Neuron (in vitro differentiated cells): ENCODE measurements around the gene DYSF.

Experiments
- H2AFZ ChIP-seq: one replicate; pipeline ENCODE4 v1.6.1; 2013; ENCODE audit warnings: low read depth, mild to moderate bottlenecking, inconsistent platforms, low read length, moderate library complexity
- H3K27me3 ChIP-seq: one replicate; pipeline ENCODE4 v1.6.1; 2013; ENCODE audit warnings: low read length; ENCODE audit not compliant: insufficient read depth
- H3K36me3 ChIP-seq: one replicate; pipeline ENCODE4 v1.6.1; 2013; ENCODE audit warnings: low read length; ENCODE audit not compliant: insufficient read depth
- H3K4me1 ChIP-seq: one replicate; pipeline ENCODE4 v1.6.1; 2013; ENCODE audit warnings: low read length; ENCODE audit not compliant: insufficient read depth
- H3K4me3 ChIP-seq: 2 replicates; pipeline ENCODE4 v1.5.1; 2013; ENCODE audit warnings: mild to moderate bottlenecking, low read length, moderate library complexity
- H3K9me3 ChIP-seq: one replicate; pipeline ENCODE4 v1.6.1; 2013; ENCODE audit warnings: low read length

Gene DYSF

DNA sequence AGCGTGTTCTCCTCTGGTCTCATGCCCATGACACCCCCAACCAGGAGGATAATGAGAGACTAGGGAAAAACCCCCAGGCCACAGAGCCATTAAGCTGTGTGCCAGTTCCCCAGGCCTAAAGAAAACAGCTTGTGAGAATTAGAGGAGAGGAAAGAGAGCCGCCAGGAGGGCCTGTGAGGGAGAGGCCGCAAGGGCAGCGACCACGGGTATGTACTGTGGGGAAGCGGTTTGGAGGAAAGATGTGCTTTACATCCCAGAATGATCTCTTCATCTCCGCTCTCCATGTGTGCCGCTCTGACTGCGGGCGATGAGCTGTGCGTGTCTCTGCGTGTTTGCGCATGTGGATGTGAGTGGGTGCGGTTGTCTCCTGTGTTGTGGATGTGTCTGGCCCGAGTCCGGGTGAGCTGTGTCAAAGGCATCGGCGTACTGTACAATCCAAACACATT is 82.9 kb downstream of the DYSF start:
- Histone ChIP-seq H2AFZ (no peak overlapping the region), H3K36me3 (no peaks in the 10 kb centered on the region), H3K4me1 (no peaks in the 10 kb centered on the region), H3K9me3 (no peaks in the 10 kb centered on the region), H3K4me3 (no peak overlapping the region), H3K27me3 (no peaks in the 10 kb centered on the region)

DNA sequence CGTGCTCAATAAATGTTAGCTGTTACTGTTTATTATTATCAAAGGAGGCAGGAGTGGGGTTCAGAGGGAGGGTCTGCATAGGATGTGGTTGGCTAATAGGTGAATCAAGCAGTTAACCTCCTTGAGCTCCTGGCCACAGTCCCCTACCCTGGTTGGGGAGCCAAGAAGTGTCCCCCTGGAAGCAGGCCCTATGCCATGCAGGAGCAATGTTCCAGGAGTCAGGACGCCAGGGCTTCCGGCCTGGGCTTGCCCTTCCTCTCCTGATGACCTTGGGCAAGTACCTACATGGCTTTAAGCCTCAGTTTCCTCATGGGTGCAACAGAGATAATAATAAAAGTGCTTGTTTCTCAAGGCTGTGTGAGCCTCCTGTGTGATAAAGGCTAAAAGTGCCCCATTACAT is 84.9 kb downstream of the DYSF start:
- Histone ChIP-seq H3K4me3 (no peak overlapping the region), H3K27me3 (no peaks in the 10 kb centered on the region), H3K9me3 (no peaks in the 10 kb centered on the region), H3K4me1 (no peaks in the 10 kb centered on the region), H3K36me3 (no peaks in the 10 kb centered on the region), H2AFZ (no peak overlapping the region)

GRCh38 chr2:71538656-71539265 is 85.4 kb downstream of the DYSF start:
- Histone ChIP-seq H3K9me3 (no peaks in the 10 kb centered on the region), H3K4me3 (no peak overlapping the region), H2AFZ (no peak overlapping the region), H3K27me3 (no peaks in the 10 kb centered on the region), H3K4me1 (no peaks in the 10 kb centered on the region), H3K36me3 (no peaks in the 10 kb centered on the region)

DNA sequence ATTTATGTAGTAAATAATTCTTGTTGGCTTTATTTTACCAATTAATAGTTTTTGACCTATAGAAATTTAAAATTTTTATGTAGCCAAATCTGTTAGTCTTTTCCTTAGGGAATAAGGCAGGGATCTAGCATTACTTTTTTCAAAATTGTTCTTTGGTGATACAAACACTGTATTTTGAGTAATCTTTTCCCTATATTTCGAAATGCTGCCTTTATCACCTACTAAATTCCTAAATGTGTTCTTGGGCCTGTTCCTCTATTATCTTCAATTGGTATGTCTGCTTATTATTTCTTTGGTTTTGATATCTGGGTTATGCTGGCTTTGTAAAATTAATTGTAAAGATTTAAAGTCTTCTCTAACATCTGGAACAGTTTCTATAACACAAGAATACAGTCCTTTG is 87.5 kb downstream of the DYSF start:
- H3K27me3 ChIP-seq = no peaks in the 10 kb centered on the region
- no peaks in the 10 kb centered on the region for H3K9me3 ChIP-seq
- H3K4me3 ChIP-seq = no peak overlapping the region
- no peaks in the 10 kb centered on the region for H3K36me3 ChIP-seq
- H3K4me1 ChIP-seq = no peaks in the 10 kb centered on the region
- H2AFZ ChIP-seq = no peak overlapping the region

DNA sequence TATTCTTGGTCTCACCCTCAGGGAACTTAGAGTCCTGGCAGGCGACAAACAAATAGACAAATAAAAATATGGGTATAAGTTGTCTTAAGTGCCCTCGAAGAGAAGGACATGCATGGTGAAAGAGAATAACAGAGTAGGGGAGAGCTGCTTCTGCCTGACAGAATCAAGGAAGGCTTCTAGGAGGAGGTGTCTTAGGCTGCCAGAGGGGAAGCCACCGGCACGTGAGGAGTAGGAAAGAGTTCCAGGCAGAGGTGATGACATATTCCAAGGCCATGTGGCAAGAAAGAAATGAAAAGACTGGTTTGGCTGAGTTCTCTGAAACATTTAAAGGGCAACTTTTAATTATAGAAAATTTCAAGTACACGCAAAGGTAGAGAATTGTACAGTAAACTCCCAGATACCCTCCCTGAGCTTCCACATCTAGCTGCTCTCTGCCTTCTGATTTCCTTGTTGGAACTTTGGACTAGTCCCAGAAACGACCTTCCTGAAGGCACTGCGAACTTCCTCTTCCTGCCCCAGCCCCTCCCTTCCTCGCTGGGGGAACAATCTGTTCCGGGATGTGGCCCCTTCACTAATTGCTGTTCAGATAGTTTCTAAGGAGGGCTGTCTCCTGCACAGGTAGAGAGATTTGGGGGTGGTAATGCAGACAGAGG is 91.7 kb downstream of the DYSF start:
- Histone ChIP-seq H2AFZ (no peak overlapping the region), H3K4me3 (no peak overlapping the region), H3K4me1 (no peaks in the 10 kb centered on the region), H3K9me3 (peaks cover 2% of the 10 kb centered on the region), H3K27me3 (no peaks in the 10 kb centered on the region), H3K36me3 (no peaks in the 10 kb centered on the region)

GRCh38 chr2:71545572-71546274 is 92.4 kb downstream of the DYSF start:
- Histone ChIP-seq H3K27me3 (no peaks in the 10 kb centered on the region), H3K4me1 (no peaks in the 10 kb centered on the region), H3K9me3 (peaks cover 2% of the 10 kb centered on the region), H2AFZ (no peak overlapping the region), H3K4me3 (no peak overlapping the region), H3K36me3 (no peaks in the 10 kb centered on the region)

DNA sequence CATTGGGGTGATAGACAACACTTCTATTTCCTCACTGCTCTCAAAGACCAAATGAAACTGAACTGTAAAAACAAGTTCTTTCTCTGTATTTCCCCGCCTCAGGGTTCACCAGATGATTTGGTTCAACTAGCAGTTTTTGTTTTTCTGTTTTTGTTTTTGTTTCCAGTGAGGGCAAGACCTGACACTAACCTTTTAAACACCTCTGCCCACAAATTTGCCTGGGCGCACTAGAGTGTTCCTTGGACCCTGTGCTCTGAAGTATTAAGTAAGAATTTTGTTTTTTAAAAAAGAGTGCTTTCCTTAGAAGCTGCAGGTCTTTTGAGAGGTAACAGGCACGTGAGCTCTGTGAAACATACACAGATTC is 92.9 kb downstream of the DYSF start:
- H2AFZ ChIP-seq = no peak overlapping the region
- no peaks in the 10 kb centered on the region for H3K27me3 ChIP-seq
- no peaks in the 10 kb centered on the region for H3K4me1 ChIP-seq
- H3K36me3 ChIP-seq = no peaks in the 10 kb centered on the region
- H3K4me3 ChIP-seq = no peak overlapping the region
- peaks cover 2% of the 10 kb centered on the region for H3K9me3 ChIP-seq

DNA sequence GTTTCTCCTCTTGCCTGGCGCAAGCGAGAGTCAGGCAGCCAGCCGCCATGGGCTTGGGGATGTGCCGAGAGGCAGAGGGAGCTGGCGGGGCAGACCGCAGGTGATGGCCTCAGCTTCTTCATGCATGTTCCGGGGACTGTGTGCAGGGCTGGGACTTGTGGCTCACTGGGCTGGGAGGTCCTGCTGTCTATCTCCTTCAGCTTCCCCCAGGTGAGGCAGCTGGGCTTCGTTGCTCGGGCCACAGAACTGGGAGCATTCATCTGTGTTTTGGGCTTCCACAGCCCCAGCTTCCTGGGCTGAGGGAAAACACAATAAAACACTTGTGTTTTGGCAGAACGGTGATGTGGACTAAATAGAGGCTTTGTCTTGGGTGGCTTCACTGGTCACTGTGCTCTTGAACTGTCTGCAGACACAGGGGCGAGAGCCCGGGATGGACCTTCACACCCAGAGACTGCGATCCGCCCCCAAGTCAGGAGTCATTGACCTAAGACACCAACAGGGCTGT is 93.5 kb downstream of the DYSF start:
- Histone ChIP-seq H3K27me3 (no peaks in the 10 kb centered on the region), H3K9me3 (peaks cover 2% of the 10 kb centered on the region), H3K36me3 (no peaks in the 10 kb centered on the region), H3K4me1 (no peaks in the 10 kb centered on the region), H2AFZ (no peak overlapping the region), H3K4me3 (no peak overlapping the region)

DNA sequence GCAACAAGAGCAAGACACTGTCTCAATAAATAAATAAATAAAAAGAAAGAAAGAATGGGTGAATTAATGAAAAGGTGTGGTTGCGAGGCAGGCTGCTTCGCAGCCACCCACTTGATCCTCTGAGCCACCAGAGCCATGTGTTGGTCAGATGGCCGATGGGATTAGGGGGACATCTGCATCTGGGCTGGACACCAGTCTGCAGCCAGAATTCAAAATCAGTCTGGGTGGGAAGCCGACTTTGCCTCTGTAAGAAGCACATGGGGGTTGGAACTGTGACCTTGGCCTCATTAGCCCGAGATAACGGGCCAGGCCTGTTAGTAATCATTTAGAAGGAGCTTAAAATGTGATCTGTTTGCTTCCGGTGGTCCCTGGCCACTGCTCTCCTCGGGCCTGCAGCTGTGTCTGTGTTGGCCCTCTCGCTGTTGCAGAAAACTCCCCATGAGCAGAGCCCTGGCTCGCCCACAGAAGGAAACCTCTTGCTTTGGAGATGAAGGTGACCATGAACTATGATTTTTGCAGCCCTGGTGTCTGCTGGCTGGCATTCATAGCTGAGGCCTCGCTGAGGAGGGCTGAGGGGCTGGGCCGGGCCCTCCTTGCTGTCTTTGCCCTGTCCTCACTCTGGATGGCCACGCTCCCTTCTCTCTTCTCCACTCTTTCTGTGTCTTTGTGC is 94.4 kb downstream of the DYSF start:
- Histone ChIP-seq H3K4me3 (no peak overlapping the region), H3K9me3 (peaks cover 2% of the 10 kb centered on the region), H3K27me3 (no peaks in the 10 kb centered on the region), H3K4me1 (no peaks in the 10 kb centered on the region), H2AFZ (no peak overlapping the region), H3K36me3 (no peaks in the 10 kb centered on the region)

DNA sequence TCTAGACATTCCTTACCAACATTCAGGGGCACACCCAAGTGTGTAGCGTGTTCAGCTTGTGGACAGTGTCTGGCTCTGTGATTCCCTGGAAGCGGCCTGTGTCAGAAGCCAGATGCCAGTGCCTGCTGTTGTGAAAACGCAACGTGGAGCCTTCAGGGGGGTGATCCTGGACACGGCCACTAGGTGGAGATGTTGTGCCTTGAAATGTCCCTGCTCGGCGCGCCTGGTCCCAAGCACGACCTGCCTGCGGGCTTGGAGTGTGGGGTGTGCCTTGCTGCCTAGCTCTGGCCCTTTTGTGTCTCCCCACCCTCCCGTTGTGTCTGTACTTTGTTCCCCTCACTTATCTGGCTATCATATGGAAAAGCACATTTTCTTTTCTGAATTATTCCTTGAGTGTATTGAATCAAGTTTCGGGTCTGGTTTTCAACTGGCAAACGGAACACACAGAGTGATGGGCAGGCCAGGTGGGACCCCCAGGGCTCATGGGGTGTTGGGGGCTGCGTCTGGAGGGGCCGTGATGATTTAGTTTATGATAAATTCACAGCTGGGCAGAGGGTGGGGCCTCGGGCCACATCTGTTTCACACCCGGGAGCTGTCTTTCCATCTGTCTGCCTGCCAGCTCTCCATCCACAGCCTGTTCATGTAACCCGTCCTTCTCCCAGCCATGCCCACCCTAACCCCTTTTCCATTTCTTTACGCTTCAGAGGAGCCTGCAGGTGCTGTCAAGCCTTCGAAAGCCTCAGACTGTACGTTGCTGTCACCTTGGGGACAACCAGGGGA is 95.5 kb downstream of the DYSF start:
- no peak overlapping the region for H3K4me3 ChIP-seq
- H3K27me3 ChIP-seq = no peaks in the 10 kb centered on the region
- H3K9me3 ChIP-seq = peaks cover 2% of the 10 kb centered on the region
- no peak overlapping the region for H2AFZ ChIP-seq
- H3K36me3 ChIP-seq = no peaks in the 10 kb centered on the region
- H3K4me1 ChIP-seq = no peaks in the 10 kb centered on the region

DNA sequence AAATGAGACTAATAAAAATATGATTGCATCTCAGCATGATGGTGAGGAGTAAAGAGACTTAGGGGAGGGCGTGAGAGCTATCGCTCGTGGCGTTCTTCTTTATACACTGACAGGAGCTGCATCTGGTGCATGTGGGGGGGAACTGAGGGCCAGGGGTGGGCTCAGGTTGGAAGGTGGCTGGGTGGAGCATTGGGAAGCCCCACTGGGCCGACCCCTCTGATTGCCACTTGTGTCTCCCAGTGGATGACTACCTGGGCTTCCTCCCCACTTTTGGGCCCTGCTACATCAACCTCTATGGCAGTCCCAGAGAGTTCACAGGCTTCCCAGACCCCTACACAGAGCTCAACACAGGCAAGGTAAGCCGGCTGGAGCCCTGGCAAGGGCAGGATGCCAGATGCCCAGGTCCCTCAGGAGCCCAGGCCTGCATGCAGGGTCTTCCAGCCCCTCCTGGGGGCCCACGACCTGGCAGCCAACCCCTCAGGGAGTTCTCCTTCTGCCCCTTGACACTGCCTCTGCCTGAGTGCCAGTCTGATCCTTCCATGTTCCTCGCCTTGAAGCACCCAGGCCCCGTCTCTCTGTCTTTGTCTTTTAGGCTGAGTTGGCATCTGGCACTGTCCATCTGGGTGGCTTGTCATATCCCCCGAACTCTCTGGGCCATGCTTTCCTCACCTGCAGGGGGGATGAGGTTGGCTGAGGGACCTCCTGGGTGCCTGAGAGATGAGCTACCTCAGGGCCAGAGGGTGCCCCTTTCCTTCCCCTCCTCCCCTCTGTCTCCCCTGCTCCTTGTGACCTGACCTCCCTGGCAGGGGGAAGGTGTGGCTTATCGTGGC is 97.7 kb downstream of the DYSF start:
- Histone ChIP-seq H3K9me3 (peaks cover 2% of the 10 kb centered on the region), H3K4me3 (no peak overlapping the region), H3K4me1 (no peaks in the 10 kb centered on the region), H3K36me3 (no peaks in the 10 kb centered on the region), H2AFZ (no peak overlapping the region), H3K27me3 (no peaks in the 10 kb centered on the region)

DNA sequence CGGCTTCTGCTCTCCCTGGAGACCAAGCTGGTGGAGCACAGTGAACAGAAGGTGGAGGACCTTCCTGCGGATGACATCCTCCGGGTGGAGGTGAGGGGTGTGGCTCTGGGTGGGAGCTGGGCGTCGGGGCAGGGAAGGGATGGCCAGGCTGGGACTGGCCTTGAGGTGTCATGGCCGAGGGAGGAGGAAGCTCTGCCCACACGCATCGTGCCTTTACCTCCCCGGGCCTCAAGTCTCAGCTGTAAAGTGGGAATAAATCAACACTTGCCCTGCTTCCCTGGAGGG is 98.2 kb downstream of the DYSF start:
- H3K27me3 ChIP-seq = no peaks in the 10 kb centered on the region
- peaks cover 2% of the 10 kb centered on the region for H3K9me3 ChIP-seq
- no peaks in the 10 kb centered on the region for H3K36me3 ChIP-seq
- no peak overlapping the region for H2AFZ ChIP-seq
- H3K4me1 ChIP-seq = no peaks in the 10 kb centered on the region
- H3K4me3 ChIP-seq = no peak overlapping the region
